Brain microvascular endothelial cell (primary cell): ENCODE measurements around the gene MAD1L1.
"Not testable (repeated sequence)": the region's sequence is repeated elsewhere in the genome, so short reads cannot be mapped to it uniquely, and the experiment has no call there.

ENCODE experiments used
- DNase-seq: peaks from one replicate; pipeline ENCODE4 v3.0.0-alpha.2; 2020
- H3K27ac ChIP-seq: fragments of 250-450 bp; sonication (Bioruptor Pico); 2 replicates; pipeline ENCODE4 v1.5.1; 2020; ENCODE audit warnings: mild to moderate bottlenecking, moderate library complexity
- H3K27me3 ChIP-seq: fragments of 250-450 bp; sonication (Bioruptor Pico); replicated peaks from 2 replicates; pipeline ENCODE4 v1.5.1; 2020; ENCODE audit warnings: mild to moderate bottlenecking
- H3K36me3 ChIP-seq: fragments of 250-450 bp; sonication (Bioruptor Pico); replicated peaks from 2 replicates; pipeline ENCODE4 v1.5.1; 2020; ENCODE audit warnings: mild to moderate bottlenecking
- H3K4me3 ChIP-seq: 2 replicates; pipeline ENCODE4 v1.5.1; 2011; ENCODE audit warnings: low read depth, mild to moderate bottlenecking, control low read depth, low read length, moderate library complexity
- CTCF ChIP-seq: IDR thresholded peaks from 2 replicates; pipeline ENCODE4 v1.5.1; 2011; ENCODE audit warnings: low read depth, mild to moderate bottlenecking, moderate library complexity, low read length, control low read depth, inconsistent platforms; ENCODE audit errors: missing control alignments
- in situ Hi-C: cut with HindIII; loops from 2 replicates; pipeline ENCODE4 v1.10.0; 2017; ENCODE audit warnings: low sequenced_read_pairs, low pct_ligation_motif_present

Gene MAD1L1

GRCh38 chr7:1884583-1885350, 348.0 kb downstream of the MAD1L1 start:
- Histone ChIP-seq H3K27me3 (no peaks in the 10 kb centered on the region), H3K27ac (no peak overlapping the region), H3K4me3 (no peak overlapping the region), H3K36me3 (no peaks in the 10 kb centered on the region)
- in situ Hi-C loops, result no loop called here
- no peak for DNase-seq
- TF ChIP-seq CTCF, result no peak

DNA sequence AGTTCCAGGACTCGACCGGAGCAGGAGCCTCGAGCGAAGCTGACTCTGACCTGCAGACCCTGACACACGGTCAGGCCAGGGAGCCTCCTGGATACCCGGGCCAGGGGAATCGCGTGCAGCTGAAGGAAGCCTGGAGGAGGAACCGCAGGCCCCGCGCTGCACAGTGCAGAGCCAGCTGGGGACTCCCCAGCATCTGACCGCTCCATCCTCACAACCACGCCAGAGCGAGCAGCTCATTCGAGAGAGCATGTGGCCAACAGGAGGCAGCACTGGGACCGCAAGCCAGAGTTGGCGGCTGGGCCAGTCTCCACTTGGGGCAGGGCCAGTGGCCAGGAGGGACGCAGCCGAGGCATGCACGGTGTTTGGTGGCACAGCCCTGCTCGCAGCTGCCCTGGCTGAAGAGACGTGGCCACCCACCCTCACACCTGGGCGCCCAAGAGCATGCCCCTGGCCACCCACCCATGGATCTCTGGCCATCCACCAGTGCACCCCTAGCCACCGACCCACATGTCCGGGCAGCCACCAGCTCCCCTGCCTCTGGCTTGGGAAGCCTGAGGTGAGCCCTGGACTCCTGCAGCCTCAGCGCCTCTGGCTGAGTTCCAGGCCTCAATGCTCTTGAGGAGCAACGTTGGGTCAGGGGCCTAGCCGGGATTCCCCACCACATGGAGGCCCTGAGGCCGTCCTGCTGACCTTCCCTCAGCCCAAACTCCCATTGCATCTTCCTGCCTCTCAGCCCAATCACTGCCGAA, 348.7 kb downstream of the MAD1L1 start:
- no peak for DNase-seq
- Histone ChIP-seq H3K27ac (no peak overlapping the region), H3K4me3 (no peak overlapping the region), H3K27me3 (no peaks in the 10 kb centered on the region), H3K36me3 (no peaks in the 10 kb centered on the region)
- in situ Hi-C loops, result no loop called here
- peak; percentile 21 for TF ChIP-seq CTCF

DNA sequence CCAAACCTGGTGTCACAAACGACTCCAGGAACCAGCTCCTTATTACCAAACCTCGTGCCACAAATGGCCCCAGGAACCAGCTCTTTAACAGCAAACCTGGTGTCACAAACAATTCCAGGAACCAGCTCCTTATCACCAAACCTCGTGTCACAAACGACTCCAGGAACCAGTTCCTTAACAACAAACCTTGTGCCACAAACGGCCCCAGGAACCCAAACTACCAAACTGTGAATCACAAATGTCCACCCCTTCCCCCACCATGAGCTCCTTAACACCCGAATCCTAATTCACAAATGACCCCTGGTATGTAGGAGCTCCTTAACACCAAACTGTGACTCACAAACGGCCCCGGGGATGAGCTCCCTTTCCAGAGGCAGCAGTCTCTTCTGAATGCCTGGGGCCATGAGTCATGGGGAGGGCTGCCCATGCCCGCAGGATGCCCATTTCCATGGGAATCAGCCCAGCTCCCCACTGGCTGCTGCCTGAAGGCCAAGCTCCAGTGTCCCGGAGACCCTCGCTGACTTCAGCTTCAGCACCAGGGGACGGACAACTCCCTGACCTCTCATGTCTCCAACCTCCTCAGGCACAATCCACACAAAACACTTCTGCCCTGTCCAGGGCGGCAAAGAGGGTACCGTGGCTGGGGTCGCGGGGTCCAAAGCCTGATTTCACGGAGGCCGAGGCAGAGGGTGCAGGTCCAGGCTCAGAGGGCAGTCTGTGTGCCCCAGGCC, 349.5 kb downstream of the MAD1L1 start:
- in situ Hi-C loops, result no loop called here
- Histone ChIP-seq H3K36me3 (no peaks in the 10 kb centered on the region), H3K4me3 (no peak overlapping the region), H3K27me3 (no peaks in the 10 kb centered on the region), H3K27ac (no peak overlapping the region)
- TF ChIP-seq CTCF, result no peak
- peak; percentile 67 for DNase-seq

GRCh38 chr7:1882451-1882850, 350.3 kb downstream of the MAD1L1 start:
- in situ Hi-C loops, result no loop called here
- H3K36me3 ChIP-seq, result no peaks in the 10 kb centered on the region
- H3K27me3 ChIP-seq, result no peaks in the 10 kb centered on the region
- no peak overlapping the region for H3K4me3 ChIP-seq
- no peak for DNase-seq
- H3K27ac ChIP-seq, result no peak overlapping the region
- TF ChIP-seq CTCF, result no peak

DNA sequence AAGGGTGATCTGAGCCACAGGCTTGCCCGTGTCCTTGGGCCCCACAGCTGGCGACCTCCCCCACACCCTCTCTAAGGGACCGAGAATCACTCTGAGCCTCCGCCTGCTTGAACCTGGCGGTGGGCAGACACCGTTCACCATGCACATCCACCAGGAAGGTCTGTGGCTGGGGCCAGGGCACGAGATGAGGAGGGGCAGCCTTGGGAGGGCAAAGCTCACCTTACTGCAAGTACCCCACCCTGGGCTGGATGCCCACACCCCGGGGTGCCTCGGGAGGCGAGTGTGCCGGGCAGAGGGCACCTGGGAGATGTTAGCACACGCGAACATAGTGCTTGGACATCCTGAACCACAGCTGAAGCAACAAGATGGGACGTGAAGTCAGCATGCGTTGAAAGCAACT, 350.8 kb downstream of the MAD1L1 start:
- H3K27ac ChIP-seq, result no peak overlapping the region
- in situ Hi-C loops, result no loop called here
- no peak overlapping the region for H3K4me3 ChIP-seq
- TF ChIP-seq CTCF, result no peak
- no peaks in the 10 kb centered on the region for H3K27me3 ChIP-seq
- no peaks in the 10 kb centered on the region for H3K36me3 ChIP-seq
- DNase-seq, result no peak

DNA sequence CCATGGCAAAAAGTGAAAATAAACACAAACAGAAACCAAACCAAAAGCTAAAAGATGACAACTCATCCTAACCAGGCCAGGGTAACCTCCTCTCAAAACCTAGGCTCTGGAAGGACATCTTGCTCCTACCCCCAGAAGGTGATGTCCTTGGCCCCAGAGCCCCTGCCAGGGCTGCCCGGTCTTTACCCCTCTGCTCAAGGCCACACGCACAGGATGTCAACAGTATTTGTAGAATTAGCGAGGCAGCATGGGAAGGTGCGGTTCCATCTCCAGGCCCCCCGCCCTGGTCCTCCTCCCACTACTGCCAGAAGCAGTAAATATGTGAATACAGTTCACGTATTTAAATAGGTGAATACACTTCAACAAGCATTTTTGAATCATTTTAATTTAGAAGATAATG, 356.1 kb downstream of the MAD1L1 start:
- H3K27ac ChIP-seq, H3K36me3 ChIP-seq, DNase-seq, in situ Hi-C loops, H3K27me3 ChIP-seq, H3K4me3 ChIP-seq: not testable (repeated sequence)
